DOHH2 (cell line): Measurements from ENCODE around the gene ALPG.

Source experiments
- EZH2phosphoT487 ChIP-seq: fragments of 200-600 bp; sonication (generic); IDR thresholded peaks from 2 replicates; pipeline ENCODE4 v1.6.1; 2017; ENCODE audit warnings: borderline replicate concordance, mild to moderate bottlenecking, antibody characterized with exemption, low read length, moderate library complexity, mixed read lengths
- TF ChIP-seq, protein P1 (sequence below): fragments of 200-600 bp; sonication (generic); IDR thresholded peaks from one replicate; pipeline ENCODE4 v1.5.1; 2014; ENCODE audit warnings: antibody characterized with exemption, mild to moderate bottlenecking, low read depth, low read length; ENCODE audit not compliant: poor library complexity, severe bottlenecking

DNA sequence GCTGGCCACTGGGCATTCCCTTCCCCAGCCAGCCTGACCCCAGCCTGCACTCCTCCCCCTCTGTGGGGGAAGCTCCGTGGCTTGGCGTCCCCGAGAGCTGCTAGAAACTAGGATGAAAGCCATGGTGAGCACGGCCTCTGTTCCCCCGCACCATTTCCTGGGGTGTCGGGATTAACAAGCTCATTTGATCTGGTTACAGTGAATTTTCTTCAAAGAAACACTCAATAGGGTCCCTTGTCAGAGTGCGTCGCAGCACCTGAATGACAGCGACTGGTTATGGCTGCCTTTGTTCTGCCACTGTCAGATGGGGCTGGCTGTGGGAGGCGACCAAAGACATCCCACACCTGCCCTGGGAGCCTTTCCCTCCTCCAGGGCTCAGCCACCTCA is 41.7 kb downstream of the ALPG start:
- TF ChIP-seq, protein P1, sequence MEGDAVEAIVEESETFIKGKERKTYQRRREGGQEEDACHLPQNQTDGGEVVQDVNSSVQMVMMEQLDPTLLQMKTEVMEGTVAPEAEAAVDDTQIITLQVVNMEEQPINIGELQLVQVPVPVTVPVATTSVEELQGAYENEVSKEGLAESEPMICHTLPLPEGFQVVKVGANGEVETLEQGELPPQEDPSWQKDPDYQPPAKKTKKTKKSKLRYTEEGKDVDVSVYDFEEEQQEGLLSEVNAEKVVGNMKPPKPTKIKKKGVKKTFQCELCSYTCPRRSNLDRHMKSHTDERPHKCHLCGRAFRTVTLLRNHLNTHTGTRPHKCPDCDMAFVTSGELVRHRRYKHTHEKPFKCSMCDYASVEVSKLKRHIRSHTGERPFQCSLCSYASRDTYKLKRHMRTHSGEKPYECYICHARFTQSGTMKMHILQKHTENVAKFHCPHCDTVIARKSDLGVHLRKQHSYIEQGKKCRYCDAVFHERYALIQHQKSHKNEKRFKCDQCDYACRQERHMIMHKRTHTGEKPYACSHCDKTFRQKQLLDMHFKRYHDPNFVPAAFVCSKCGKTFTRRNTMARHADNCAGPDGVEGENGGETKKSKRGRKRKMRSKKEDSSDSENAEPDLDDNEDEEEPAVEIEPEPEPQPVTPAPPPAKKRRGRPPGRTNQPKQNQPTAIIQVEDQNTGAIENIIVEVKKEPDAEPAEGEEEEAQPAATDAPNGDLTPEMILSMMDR: no peak
- no peak for TF ChIP-seq EZH2phosphoT487
